Endodermal cell (in vitro differentiated cells): ENCODE results near the gene OBSCN. TPM values are rescaled to one million over a fixed set of nuclear protein-coding genes. Genes with fewer than 3 reads are reported as not detected.
"Not testable (repeated sequence)": the region's sequence is repeated elsewhere in the genome, so short reads cannot be mapped to it uniquely, and the experiment has no call there.

Experiments used
- DNase-seq: peaks from one replicate; pipeline ENCODE4 v3.0.0-alpha.2; 2017
- H3K27ac ChIP-seq: 2 replicates; pipeline ENCODE4 v1.5.1; 2013; ENCODE audit warnings: mild to moderate bottlenecking, low read depth, low read length, moderate library complexity
- H3K27me3 ChIP-seq: 2 replicates; pipeline ENCODE4 v1.6.1; 2013; ENCODE audit warnings: mild to moderate bottlenecking, low read length, moderate library complexity; ENCODE audit not compliant: insufficient read depth, control insufficient read depth, poor library complexity, severe bottlenecking
- H3K36me3 ChIP-seq: 2 replicates; pipeline ENCODE4 v1.7.0; 2013; ENCODE audit warnings: mild to moderate bottlenecking, low read length, moderate library complexity; ENCODE audit not compliant: control insufficient read depth, insufficient read depth
- H3K4me1 ChIP-seq: one replicate; pipeline ENCODE4 v1.7.0; 2013; ENCODE audit warnings: low read length; ENCODE audit not compliant: control insufficient read depth, insufficient read depth
- H3K4me3 ChIP-seq: 2 replicates; pipeline ENCODE4 v1.5.1; 2013; ENCODE audit warnings: mild to moderate bottlenecking, low read length, moderate library complexity
- H3K9ac ChIP-seq: 2 replicates; pipeline ENCODE4 v1.6.1; 2013; ENCODE audit warnings: mild to moderate bottlenecking, low read length, moderate library complexity; ENCODE audit not compliant: poor library complexity, severe bottlenecking; ENCODE audit errors: extremely low read depth
- H3K9me3 ChIP-seq: 2 replicates; pipeline ENCODE4 v1.6.1; 2013; ENCODE audit warnings: mild to moderate bottlenecking, low read length, moderate library complexity; ENCODE audit not compliant: control insufficient read depth
- H3K27ac Mint-ChIP-seq: 2 replicates; pipeline ENCODE4 v1.8.0; 2020; ENCODE audit warnings: mixed read lengths
- H3K27me3 Mint-ChIP-seq: 2 replicates; pipeline ENCODE4 v1.8.0; 2021; ENCODE audit warnings: mild to moderate bottlenecking, mixed read lengths; ENCODE audit not compliant: insufficient read depth
- H3K36me3 Mint-ChIP-seq: 2 replicates; pipeline ENCODE4 v1.8.0; 2020; ENCODE audit warnings: low read depth, mixed read lengths
- H3K4me1 Mint-ChIP-seq: 2 replicates; pipeline ENCODE4 v1.8.0; 2020; ENCODE audit warnings: mixed read lengths
- H3K4me3 Mint-ChIP-seq: 2 replicates; pipeline ENCODE4 v1.8.0; 2020; ENCODE audit warnings: mild to moderate bottlenecking, moderate library complexity, mixed read lengths
- H3K9me3 Mint-ChIP-seq: 2 replicates; pipeline ENCODE4 v1.8.0; 2020; ENCODE audit warnings: mild to moderate bottlenecking, mixed read lengths
- WGBS, 2 experiments: methylation state at CpG; one replicate each; pipeline versions ENCODE4 v1.1.5 to v1.1.7; 2013; ENCODE audit warnings: missing lambda C conversion rate in 2 of 2, mixed read lengths in 1 of 2; ENCODE audit not compliant: insufficient coverage in 1 of 2, insufficient read length in 1 of 2; 5-methylcytosine and 5-hydroxymethylcytosine counted together
- total RNA-seq, 2 donors: library from RNA; stranded (reverse); fragmentation: NEBNext Ultra II Directional in 1 of 2; extraction: Animal tissue kit (Norgen Biotek cat#: 25700) in 1 of 2; gene quantifications; 2 replicates in 1 of 2; 3 replicates in 1 of 2; pipeline ENCODE4 v1.2.1, GENCODE V29; 2021
- TF ChIP-seq, protein P1 (sequence below): fragments of 200-600 bp; sonication (generic); conservative IDR thresholded peaks from 2 replicates; pipeline ENCODE4 v1.5.0; 2021; ENCODE audit warnings: antibody characterized with exemption, mild to moderate bottlenecking

Gene OBSCN
- total RNA-seq, 2 donors from 2014 or later = 53.7 to 68.9 TPM

- no peak overlapping the region for H3K27ac Mint-ChIP-seq
Measured at GRCh38 chr1:228185641-228185965, 22.2 kb upstream of the OBSCN start.

GRCh38 chr1:228188249-228188648, 19.6 kb upstream of the OBSCN start:
- WGBS, 2 experiments = 91 to 100% methylated on average over 1 to 2 of the region's 2 CpGs
- not testable (repeated sequence) for H3K9me3 Mint-ChIP-seq, H3K9me3 ChIP-seq, H3K9ac ChIP-seq, H3K27ac Mint-ChIP-seq, DNase-seq, H3K36me3 Mint-ChIP-seq, H3K27ac ChIP-seq, H3K27me3 ChIP-seq, H3K4me1 ChIP-seq, H3K36me3 ChIP-seq, H3K4me1 Mint-ChIP-seq, H3K4me3 ChIP-seq, H3K4me3 Mint-ChIP-seq
- peaks cover 11% of the 10 kb centered on the region for H3K27me3 Mint-ChIP-seq

More at GRCh38 chr1:228185641-228185965, 22.2 kb upstream of the OBSCN start:
- peaks cover 11% of the 10 kb centered on the region for H3K27me3 Mint-ChIP-seq
- no peak overlapping the region for H3K27ac ChIP-seq
- no peak for DNase-seq
- no peak overlapping the region for H3K9ac ChIP-seq
- 82 to 87% methylated on average over 11 of the region's 11 CpGs for WGBS, 2 experiments
- H3K27me3 ChIP-seq = no peaks in the 10 kb centered on the region
- no peak overlapping the region for H3K4me3 Mint-ChIP-seq
- peaks cover 4% of the 10 kb centered on the region for H3K4me1 Mint-ChIP-seq
- H3K9me3 ChIP-seq = no peaks in the 10 kb centered on the region
- H3K4me1 ChIP-seq = no peaks in the 10 kb centered on the region
- no peaks in the 10 kb centered on the region for H3K36me3 Mint-ChIP-seq
- H3K9me3 Mint-ChIP-seq = no peaks in the 10 kb centered on the region
- TF ChIP-seq, protein P1, sequence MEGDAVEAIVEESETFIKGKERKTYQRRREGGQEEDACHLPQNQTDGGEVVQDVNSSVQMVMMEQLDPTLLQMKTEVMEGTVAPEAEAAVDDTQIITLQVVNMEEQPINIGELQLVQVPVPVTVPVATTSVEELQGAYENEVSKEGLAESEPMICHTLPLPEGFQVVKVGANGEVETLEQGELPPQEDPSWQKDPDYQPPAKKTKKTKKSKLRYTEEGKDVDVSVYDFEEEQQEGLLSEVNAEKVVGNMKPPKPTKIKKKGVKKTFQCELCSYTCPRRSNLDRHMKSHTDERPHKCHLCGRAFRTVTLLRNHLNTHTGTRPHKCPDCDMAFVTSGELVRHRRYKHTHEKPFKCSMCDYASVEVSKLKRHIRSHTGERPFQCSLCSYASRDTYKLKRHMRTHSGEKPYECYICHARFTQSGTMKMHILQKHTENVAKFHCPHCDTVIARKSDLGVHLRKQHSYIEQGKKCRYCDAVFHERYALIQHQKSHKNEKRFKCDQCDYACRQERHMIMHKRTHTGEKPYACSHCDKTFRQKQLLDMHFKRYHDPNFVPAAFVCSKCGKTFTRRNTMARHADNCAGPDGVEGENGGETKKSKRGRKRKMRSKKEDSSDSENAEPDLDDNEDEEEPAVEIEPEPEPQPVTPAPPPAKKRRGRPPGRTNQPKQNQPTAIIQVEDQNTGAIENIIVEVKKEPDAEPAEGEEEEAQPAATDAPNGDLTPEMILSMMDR = no peak
- H3K4me3 ChIP-seq = no peak overlapping the region
- no peaks in the 10 kb centered on the region for H3K36me3 ChIP-seq

GRCh38 chr1:228190182-228190581, 17.7 kb upstream of the OBSCN start:
- peaks cover 4% of the 10 kb centered on the region for H3K4me1 Mint-ChIP-seq
- peaks cover 2% of the 10 kb centered on the region for H3K9me3 Mint-ChIP-seq

More at GRCh38 chr1:228190182-228190581, 17.7 kb upstream of the OBSCN start:
- Mint-ChIP-seq H3K27ac (no peak overlapping the region), H3K27me3 (peaks cover 11% of the 10 kb centered on the region), H3K4me3 (no peak overlapping the region), H3K36me3 (no peaks in the 10 kb centered on the region)
- TF ChIP-seq, protein P1 = no peak
- DNase-seq = no peak
- H3K27me3 ChIP-seq = no peaks in the 10 kb centered on the region
- no peaks in the 10 kb centered on the region for H3K9me3 ChIP-seq
- H3K9ac ChIP-seq = no peak overlapping the region
- H3K4me1 ChIP-seq = no peaks in the 10 kb centered on the region
- H3K36me3 ChIP-seq = no peaks in the 10 kb centered on the region
- WGBS, 2 experiments = 92 to 93% methylated on average over 14 of the region's 14 CpGs
- no peak overlapping the region for H3K4me3 ChIP-seq
- H3K27ac ChIP-seq = no peak overlapping the region
